Body of pancreas (tissue), 4 donors: ENCODE data around the gene COPB2.
"Not testable (repeated sequence)": the region's sequence is repeated elsewhere in the genome, so short reads cannot be mapped to it uniquely, and the experiment has no call there.

Experiments used
- CTCF ChIP-seq, 7 experiments: fragments of 450-650 bp in 4 of 7; fragments of 200-600 bp in 3 of 7; sonication (generic) in 3 of 7; IDR thresholded peaks; one replicate each; pipeline ENCODE4 v1.5.1; 2016 to 2019; ENCODE audit warnings: antibody characterized with exemption in 7 of 7
- POLR2A ChIP-seq, 3 donors: fragments of 450-650 bp; IDR thresholded peaks; one replicate each; pipeline ENCODE4 v1.6.1; 2016; ENCODE audit warnings: antibody characterized with exemption in 3 of 3, mild to moderate bottlenecking in 2 of 3

- TF ChIP-seq CTCF, POLR2A (IDR thresholded peaks at IDR 0.05): not testable (repeated sequence)
Observed at GRCh38 chr3:139401155-139401554, 11.7 kb upstream of the COPB2 start.
